MCF 10A (cell line): ENCODE results near the gene MFSD2A. TPM values are rescaled to one million over a fixed set of nuclear protein-coding genes. Genes with fewer than 3 reads are reported as not detected.
A peak's percentile ranks its signal among the peaks of the same experiment; 100 is the strongest.

Source experiments
- BruUV-seq: library from RNA; stranded (reverse); fragments of 400-500 nt; replicated peaks from 2 replicates; lab custom pipeline; 2021; lab: Mats Ljungman, UMichigan
- CTCF ChIA-PET: fragments of 300-600 bp; sonication (Branson Sonifier 250); formaldehyde crosslinking; extraction: SDS; loops from one replicate; lab custom pipeline; 2021; ENCODE audit warnings: antibody characterized with exemption, inconsistent platforms; lab: Yijun Ruan, JAX
- POLR2A ChIA-PET: fragments of 300-600, 350-650 bp; sonication (Branson Sonifier 250); formaldehyde crosslinking; extraction: SDS; loops from one replicate; lab custom pipeline; 2020; ENCODE audit warnings: antibody characterized with exemption, inconsistent platforms; lab: Yijun Ruan, JAX
- DNase-seq: peaks from one replicate; pipeline ENCODE4 v3.0.0-alpha.2; 2018; ENCODE audit not compliant: unreplicated experiment
- H3K27ac Mint-ChIP-seq: one replicate; pipeline ENCODE4 v1.8.0; 2022; ENCODE audit warnings: mild to moderate bottlenecking, low read depth, mixed read lengths; ENCODE audit not compliant: unreplicated experiment
- H3K27me3 Mint-ChIP-seq: one replicate; pipeline ENCODE4 v1.8.0; 2022; ENCODE audit warnings: mixed read lengths; ENCODE audit not compliant: insufficient read depth, unreplicated experiment
- H3K36me3 Mint-ChIP-seq: one replicate; pipeline ENCODE4 v1.8.0; 2022; ENCODE audit warnings: mild to moderate bottlenecking, moderate library complexity, mixed read lengths; ENCODE audit not compliant: insufficient read depth, unreplicated experiment
- H3K4me1 Mint-ChIP-seq: one replicate; pipeline ENCODE4 v1.8.0; 2022; ENCODE audit warnings: mixed read lengths; ENCODE audit not compliant: insufficient read depth, unreplicated experiment
- H3K4me3 Mint-ChIP-seq: one replicate; pipeline ENCODE4 v1.8.0; 2022; ENCODE audit warnings: mild to moderate bottlenecking, moderate library complexity, mixed read lengths; ENCODE audit not compliant: unreplicated experiment
- H3K9me3 Mint-ChIP-seq: one replicate; pipeline ENCODE4 v1.8.0; 2022; ENCODE audit warnings: mixed read lengths; ENCODE audit not compliant: unreplicated experiment
- intact Hi-C: fragments of 100-400 bp; cut with micrococcal nuclease; formaldehyde crosslinking; loops from 2 replicates; pipeline ENCODE4 v1.14.1; 2022
- total RNA-seq: library from RNA; stranded (reverse); gene quantifications from 2 replicates; pipeline ENCODE4 v1.2.3, GENCODE V29; 2022
- TF ChIP-seq, protein P1 (sequence below): fragments of 200-600 bp; IDR thresholded peaks from one replicate; pipeline ENCODE4 v1.8.0; 2022; ENCODE audit warnings: antibody characterized with exemption, mild to moderate bottlenecking; ENCODE audit not compliant: unreplicated experiment

Gene MFSD2A
- total RNA-seq, 1 experiment from 2014 or later, result 49.1 TPM

DNA sequence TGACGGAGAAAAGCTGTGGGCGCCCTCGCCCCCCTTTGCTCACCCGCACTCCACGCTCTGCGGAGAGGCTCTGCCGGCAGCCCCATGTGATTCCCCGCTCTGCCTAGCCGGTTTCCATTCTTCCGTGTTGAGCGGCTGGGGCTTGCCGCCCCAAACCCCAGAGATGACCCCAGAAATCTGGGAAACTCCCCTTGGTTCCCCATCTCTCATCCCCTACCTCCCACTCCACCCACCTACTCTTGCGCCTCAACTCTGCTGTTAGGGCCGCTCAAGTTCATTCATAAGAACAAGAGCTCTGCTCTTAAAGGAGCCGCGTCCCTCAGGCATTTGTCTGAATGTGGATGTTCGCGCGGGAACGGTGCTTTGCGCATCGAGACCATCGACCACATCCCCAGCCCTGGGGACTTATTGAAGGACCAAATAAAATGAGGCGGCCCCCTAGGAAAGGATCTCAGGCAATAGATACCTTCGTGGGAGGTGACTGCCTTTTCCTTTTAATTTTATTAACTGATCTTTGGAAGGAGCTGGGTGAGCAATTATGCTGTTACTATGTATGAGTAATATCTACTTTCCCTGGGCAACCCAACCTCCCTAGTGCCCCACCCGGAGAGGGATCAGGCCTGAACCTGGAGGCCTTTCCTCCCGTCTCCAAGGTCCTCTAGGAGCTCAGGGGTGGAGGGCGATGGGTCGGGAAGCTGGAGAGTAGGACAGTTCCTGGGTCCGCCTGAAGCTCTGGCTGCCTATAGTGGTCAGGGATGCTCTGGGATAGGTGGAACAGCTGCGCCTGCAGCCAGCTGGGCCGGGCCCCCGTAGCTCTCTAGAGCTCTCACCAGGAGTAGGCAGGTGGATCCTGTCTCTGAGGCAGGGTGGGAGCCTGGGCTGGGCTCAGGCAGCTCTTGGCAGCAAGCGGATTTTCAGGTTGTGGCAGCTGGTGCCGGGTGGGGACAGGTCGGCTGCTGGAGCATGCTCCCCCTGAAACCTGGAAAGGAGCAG, 898 bp downstream of the MFSD2A start:
- Mint-ChIP-seq H3K27ac (peak overlapping the region; percentile 88), H3K27me3 (no peaks in the 10 kb centered on the region), H3K36me3 (peaks cover 45% of the 10 kb centered on the region), H3K9me3 (no peaks in the 10 kb centered on the region), H3K4me3 (peak overlapping the region; percentile 82), H3K4me1 (peaks cover 27% of the 10 kb centered on the region)
- ChIA-PET CTCF (interaction anchor here (0.6 to 4.0 kb wide), 16 partner anchors 13 to 141 kb away, joined by 3 to 38 read pairs (median 4); partner anchors contain the start of gene MYCL), POLR2A (interaction anchor here (0.5 to 8.0 kb wide), 26 partner anchors 9 to 688 kb away, joined by 3 to 139 read pairs (median 5); partner anchors contain the start of genes CAP1 and RLF)
- TF ChIP-seq, protein P1, sequence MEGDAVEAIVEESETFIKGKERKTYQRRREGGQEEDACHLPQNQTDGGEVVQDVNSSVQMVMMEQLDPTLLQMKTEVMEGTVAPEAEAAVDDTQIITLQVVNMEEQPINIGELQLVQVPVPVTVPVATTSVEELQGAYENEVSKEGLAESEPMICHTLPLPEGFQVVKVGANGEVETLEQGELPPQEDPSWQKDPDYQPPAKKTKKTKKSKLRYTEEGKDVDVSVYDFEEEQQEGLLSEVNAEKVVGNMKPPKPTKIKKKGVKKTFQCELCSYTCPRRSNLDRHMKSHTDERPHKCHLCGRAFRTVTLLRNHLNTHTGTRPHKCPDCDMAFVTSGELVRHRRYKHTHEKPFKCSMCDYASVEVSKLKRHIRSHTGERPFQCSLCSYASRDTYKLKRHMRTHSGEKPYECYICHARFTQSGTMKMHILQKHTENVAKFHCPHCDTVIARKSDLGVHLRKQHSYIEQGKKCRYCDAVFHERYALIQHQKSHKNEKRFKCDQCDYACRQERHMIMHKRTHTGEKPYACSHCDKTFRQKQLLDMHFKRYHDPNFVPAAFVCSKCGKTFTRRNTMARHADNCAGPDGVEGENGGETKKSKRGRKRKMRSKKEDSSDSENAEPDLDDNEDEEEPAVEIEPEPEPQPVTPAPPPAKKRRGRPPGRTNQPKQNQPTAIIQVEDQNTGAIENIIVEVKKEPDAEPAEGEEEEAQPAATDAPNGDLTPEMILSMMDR, result no peak
- TSS peak; percentile 67 for BruUV-seq
- peak; percentile 72 for DNase-seq
- intact Hi-C loops, result loop anchor here (1.0 to 2.0 kb wide), 2 partner anchors 22 to 37 kb away; no protein-coding TSS in a partner anchor

GRCh38 chr1:39957299-39958015, 2.5 kb downstream of the MFSD2A start:
- ChIA-PET CTCF (interaction anchor here (0.6 to 4.3 kb wide), 10 partner anchors 12 to 129 kb away, joined by 3 to 38 read pairs (median 6); partner anchors contain the start of gene MYCL), POLR2A (interaction anchor here (0.8 to 8.0 kb wide), 11 partner anchors 12 to 83 kb away, joined by 3 to 139 read pairs (median 14); partner anchors contain the start of genes CAP1 and TRIT1)
- intact Hi-C loops, result loop anchor here (2.0 kb wide), 1 partner anchor 39 kb away; no protein-coding TSS in a partner anchor
- no TSS peak for BruUV-seq
- H3K4me3 Mint-ChIP-seq, result peak overlapping the region; percentile 82
- no peaks in the 10 kb centered on the region for H3K9me3 Mint-ChIP-seq
- H3K4me1 Mint-ChIP-seq, result peaks cover 27% of the 10 kb centered on the region
- peak; percentile 90 for DNase-seq
- H3K27ac Mint-ChIP-seq, result peak overlapping the region; percentile 77
- H3K36me3 Mint-ChIP-seq, result peaks cover 60% of the 10 kb centered on the region
- no peaks in the 10 kb centered on the region for H3K27me3 Mint-ChIP-seq
- TF ChIP-seq, protein P1, result no peak

- DNase-seq, result no peak
- Mint-ChIP-seq H3K4me1 (peaks cover 27% of the 10 kb centered on the region), H3K9me3 (no peaks in the 10 kb centered on the region), H3K36me3 (peaks cover 72% of the 10 kb centered on the region), H3K27ac (peak overlapping the region; percentile 77), H3K4me3 (peak overlapping the region; percentile 82), H3K27me3 (no peaks in the 10 kb centered on the region)
- intact Hi-C loops, result no loop called here
- TF ChIP-seq, protein P1, result no peak
- ChIA-PET POLR2A (interaction anchor here (0.8 to 8.0 kb wide), 7 partner anchors 11 to 82 kb away, joined by 3 to 139 read pairs (median 17); partner anchors contain the start of gene CAP1), CTCF (interaction anchor here (0.6 to 4.3 kb wide), 10 partner anchors 11 to 130 kb away, joined by 3 to 38 read pairs (median 4); partner anchors contain the start of gene MYCL)
- no TSS peak for BruUV-seq
These were observed 3.7 kb downstream of the MFSD2A start for GRCh38 chr1:39958403-39959200.
